Measurements from ENCODE around the gene EPHA4. TPM values are rescaled to one million over a fixed set of nuclear protein-coding genes. Genes with fewer than 3 reads are reported as not detected.

The EPHA4 gene
- total RNA-seq, 2 experiments from 2014 or later, result 0.23 TPM; not detected in 1

DNA sequence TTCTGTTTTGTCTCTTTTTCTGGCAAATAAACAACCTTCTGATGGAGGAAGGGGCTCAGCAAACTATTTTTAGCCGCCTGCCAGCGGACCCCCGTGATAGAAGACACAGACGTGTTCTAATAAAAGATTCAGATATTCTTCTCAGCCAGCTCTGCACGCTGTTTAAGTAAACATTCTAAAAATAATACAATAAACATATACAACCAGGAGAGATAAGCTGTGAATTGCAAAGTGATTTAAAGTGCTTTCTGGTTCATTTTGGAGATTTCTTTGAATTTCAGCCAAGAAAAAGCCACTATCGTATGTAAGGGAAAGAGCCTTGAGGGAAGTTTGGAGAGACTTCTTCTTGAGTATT, 201.3 kb downstream of the EPHA4 start:
- H3K27ac ChIP-seq (ENCODE audit: low read depth, low read length, poor library complexity, severe bottlenecking), result no peak overlapping the region
- POLR2A ChIA-PET, result interaction anchor here (0.6 kb wide), 1 partner anchor 375 kb away, joined by 4 read pairs; no protein-coding TSS in a partner anchor
- no peak for DNase-seq (ENCODE audit: low spot score)
- H2AFZ ChIP-seq (ENCODE audit: low read length), result no peak overlapping the region
- no peaks in the 10 kb centered on the region for H3K36me3 ChIP-seq (ENCODE audit: insufficient read depth, low read length)
- no peaks in the 10 kb centered on the region for H3K4me1 ChIP-seq (ENCODE audit: insufficient read depth, low read length, poor library complexity, severe bottlenecking)
- intact Hi-C loops (cut with micrococcal nuclease; ENCODE audit: unreplicated experiment), result no loop called here
- BruUV-seq (replicated peaks), result no TSS peak
- H3K4me3 ChIP-seq (ENCODE audit: low read depth, low read length, poor library complexity, severe bottlenecking), result no peak overlapping the region
- H4K20me1 ChIP-seq (ENCODE audit: insufficient read depth, low read length), result no peaks in the 10 kb centered on the region
- H3K9me2 ChIP-seq (ENCODE audit: insufficient read depth, low read length), result no peaks in the 10 kb centered on the region
- no peaks in the 10 kb centered on the region for H3K9me3 ChIP-seq (ENCODE audit: low read length)
- H3K4me2 ChIP-seq (ENCODE audit: low read length), result no peak overlapping the region
- no peak for TF ChIP-seq EZH2phosphoT487 (IDR thresholded peaks at IDR 0.05; ENCODE audit: borderline replicate concordance, low read depth, low read length)
- TF ChIP-seq, protein P1, sequence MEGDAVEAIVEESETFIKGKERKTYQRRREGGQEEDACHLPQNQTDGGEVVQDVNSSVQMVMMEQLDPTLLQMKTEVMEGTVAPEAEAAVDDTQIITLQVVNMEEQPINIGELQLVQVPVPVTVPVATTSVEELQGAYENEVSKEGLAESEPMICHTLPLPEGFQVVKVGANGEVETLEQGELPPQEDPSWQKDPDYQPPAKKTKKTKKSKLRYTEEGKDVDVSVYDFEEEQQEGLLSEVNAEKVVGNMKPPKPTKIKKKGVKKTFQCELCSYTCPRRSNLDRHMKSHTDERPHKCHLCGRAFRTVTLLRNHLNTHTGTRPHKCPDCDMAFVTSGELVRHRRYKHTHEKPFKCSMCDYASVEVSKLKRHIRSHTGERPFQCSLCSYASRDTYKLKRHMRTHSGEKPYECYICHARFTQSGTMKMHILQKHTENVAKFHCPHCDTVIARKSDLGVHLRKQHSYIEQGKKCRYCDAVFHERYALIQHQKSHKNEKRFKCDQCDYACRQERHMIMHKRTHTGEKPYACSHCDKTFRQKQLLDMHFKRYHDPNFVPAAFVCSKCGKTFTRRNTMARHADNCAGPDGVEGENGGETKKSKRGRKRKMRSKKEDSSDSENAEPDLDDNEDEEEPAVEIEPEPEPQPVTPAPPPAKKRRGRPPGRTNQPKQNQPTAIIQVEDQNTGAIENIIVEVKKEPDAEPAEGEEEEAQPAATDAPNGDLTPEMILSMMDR (conservative IDR thresholded peaks at IDR 0.05; ENCODE audit: low read length), result no peak
- CTCF ChIA-PET (ENCODE audit: unreplicated experiment), result no interaction called here
- H3K79me2 ChIP-seq (ENCODE audit: insufficient read depth, low read depth, low read length), result no peaks in the 10 kb centered on the region

- CTCF ChIA-PET (ENCODE audit: unreplicated experiment), result no interaction called here
- H3K4me1 ChIP-seq (ENCODE audit: insufficient read depth, low read length, poor library complexity, severe bottlenecking), result no peaks in the 10 kb centered on the region
- H3K9me3 ChIP-seq (ENCODE audit: low read length), result no peaks in the 10 kb centered on the region
- no peak overlapping the region for H3K4me3 ChIP-seq (ENCODE audit: low read depth, low read length, poor library complexity, severe bottlenecking)
- intact Hi-C loops (cut with micrococcal nuclease; ENCODE audit: unreplicated experiment), result no loop called here
- H4K20me1 ChIP-seq (ENCODE audit: insufficient read depth, low read length), result no peaks in the 10 kb centered on the region
- no peak overlapping the region for H3K27ac ChIP-seq (ENCODE audit: low read depth, low read length, poor library complexity, severe bottlenecking)
- H3K79me2 ChIP-seq (ENCODE audit: insufficient read depth, low read depth, low read length), result no peaks in the 10 kb centered on the region
- no peaks in the 10 kb centered on the region for H3K9me2 ChIP-seq (ENCODE audit: insufficient read depth, low read length)
- BruUV-seq (replicated peaks), result no TSS peak
- no peak overlapping the region for H3K4me2 ChIP-seq (ENCODE audit: low read length)
- TF ChIP-seq, protein P1 (conservative IDR thresholded peaks at IDR 0.05; ENCODE audit: low read length), result no peak
- TF ChIP-seq EZH2phosphoT487 (IDR thresholded peaks at IDR 0.05; ENCODE audit: borderline replicate concordance, low read depth, low read length), result no peak
- POLR2A ChIA-PET, result interaction anchor here (0.6 kb wide), 1 partner anchor 375 kb away, joined by 4 read pairs; no protein-coding TSS in a partner anchor
- DNase-seq (ENCODE audit: low spot score), result no peak
- no peaks in the 10 kb centered on the region for H3K36me3 ChIP-seq (ENCODE audit: insufficient read depth, low read length)
- no peak overlapping the region for H2AFZ ChIP-seq (ENCODE audit: low read length)
Observed at GRCh38 chr2:221370076-221370856, 201.8 kb downstream of the EPHA4 start.
